ENCODE data around the gene CEACAM19.

DNA sequence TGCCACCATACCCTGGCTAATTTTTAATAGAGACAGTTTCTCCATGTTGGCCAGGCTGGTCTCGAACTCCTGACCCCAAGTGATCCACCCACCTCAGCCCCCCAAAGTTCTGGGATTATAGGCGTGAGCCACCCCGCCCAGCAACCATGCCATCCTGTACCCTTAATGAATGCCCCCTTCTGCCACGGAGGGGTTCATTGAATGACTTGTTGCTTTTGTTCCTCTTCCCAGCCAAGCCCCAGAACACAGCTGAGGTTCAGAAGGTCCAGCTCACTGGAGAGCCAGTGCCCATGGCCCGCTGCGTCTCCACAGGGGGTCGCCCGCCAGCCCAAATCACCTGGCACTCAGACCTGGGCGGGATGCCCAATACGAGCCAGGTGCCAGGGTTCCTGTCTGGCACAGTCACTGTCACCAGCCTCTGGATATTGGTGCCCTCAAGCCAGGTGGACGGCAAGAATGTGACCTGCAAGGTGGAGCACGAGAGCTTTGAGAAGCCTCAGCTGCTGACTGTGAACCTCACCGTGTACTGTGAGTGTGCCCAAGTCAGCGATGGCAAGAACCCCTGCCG, 21.6 kb upstream of the CEACAM19 start:
- TF ChIP-seq CEBPB (IDR thresholded peaks at IDR 0.05) (no peak), KDM1A (IDR thresholded peaks at IDR 0.05; ENCODE audit: low read depth) (no peak), CHD2 (IDR thresholded peaks at IDR 0.05; ENCODE audit: low read length, partially characterized antibody) (no peak)
- TF ChIP-seq, protein P1, sequence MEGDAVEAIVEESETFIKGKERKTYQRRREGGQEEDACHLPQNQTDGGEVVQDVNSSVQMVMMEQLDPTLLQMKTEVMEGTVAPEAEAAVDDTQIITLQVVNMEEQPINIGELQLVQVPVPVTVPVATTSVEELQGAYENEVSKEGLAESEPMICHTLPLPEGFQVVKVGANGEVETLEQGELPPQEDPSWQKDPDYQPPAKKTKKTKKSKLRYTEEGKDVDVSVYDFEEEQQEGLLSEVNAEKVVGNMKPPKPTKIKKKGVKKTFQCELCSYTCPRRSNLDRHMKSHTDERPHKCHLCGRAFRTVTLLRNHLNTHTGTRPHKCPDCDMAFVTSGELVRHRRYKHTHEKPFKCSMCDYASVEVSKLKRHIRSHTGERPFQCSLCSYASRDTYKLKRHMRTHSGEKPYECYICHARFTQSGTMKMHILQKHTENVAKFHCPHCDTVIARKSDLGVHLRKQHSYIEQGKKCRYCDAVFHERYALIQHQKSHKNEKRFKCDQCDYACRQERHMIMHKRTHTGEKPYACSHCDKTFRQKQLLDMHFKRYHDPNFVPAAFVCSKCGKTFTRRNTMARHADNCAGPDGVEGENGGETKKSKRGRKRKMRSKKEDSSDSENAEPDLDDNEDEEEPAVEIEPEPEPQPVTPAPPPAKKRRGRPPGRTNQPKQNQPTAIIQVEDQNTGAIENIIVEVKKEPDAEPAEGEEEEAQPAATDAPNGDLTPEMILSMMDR (IDR thresholded peaks at IDR 0.05) = no peak

All from A549 (cell line).